ENCODE measurements around the gene APBB2.
A peak's percentile ranks its signal among the peaks of the same experiment; 100 is the strongest.

The APBB2 gene

DNA sequence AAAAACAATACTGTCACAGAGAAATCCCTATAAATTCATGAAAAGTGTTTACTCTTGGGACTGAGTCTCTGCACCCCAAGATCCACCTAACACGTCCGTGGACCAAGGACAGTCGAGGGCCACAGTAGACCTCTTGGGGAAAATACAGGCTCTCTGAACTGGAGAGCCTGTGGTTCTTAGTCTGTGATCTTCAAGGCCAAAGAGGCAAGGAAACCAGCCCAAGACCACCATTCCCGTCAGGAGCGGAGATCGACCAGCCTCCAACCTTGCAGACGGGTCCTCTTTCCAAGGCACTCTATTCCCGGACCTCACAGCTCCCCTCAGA is 1.6 kb upstream of the APBB2 start:
- no peaks in the 10 kb centered on the region for H3K9me3 ChIP-seq (ENCODE audit: control insufficient read depth, insufficient read depth, low read depth, low read length)
- H3K4me1 ChIP-seq (ENCODE audit: control insufficient read depth, insufficient read depth, low read length): peaks cover 28% of the 10 kb centered on the region
- H3K4me3 ChIP-seq (ENCODE audit: low read depth, low read length): peak overlapping the region; percentile 91
- H3K9ac ChIP-seq (ENCODE audit: low read length): peak overlapping the region; percentile 89
- H3K27ac ChIP-seq (ENCODE audit: low read depth, low read length): peak overlapping the region; percentile 99
- peaks cover 12% of the 10 kb centered on the region for H3K27me3 ChIP-seq (ENCODE audit: control insufficient read depth, insufficient read depth, low read length)
- H3K36me3 ChIP-seq (ENCODE audit: control insufficient read depth, insufficient read depth, low read length): no peaks in the 10 kb centered on the region

DNA sequence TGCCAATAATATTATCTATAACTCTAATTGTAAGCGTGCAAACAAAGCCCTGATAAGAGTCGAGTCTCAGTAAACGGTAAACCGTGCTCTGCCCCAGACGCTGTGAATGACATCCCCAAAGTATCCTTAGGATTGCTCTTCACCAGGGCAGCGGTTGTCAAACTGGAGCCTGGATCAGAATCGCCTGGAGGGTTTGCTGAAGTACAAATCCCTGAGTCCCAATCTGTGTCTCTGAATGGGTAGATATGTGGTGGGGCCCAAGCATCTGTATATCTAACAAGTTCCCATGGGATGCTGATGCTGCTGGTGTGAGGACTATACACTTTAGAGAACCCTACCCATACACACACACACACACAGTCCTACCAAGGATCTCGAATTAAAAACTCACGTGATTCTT is 813 bp upstream of the APBB2 start:
- peaks cover 12% of the 10 kb centered on the region for H3K27me3 ChIP-seq (ENCODE audit: control insufficient read depth, insufficient read depth, low read length)
- peaks cover 28% of the 10 kb centered on the region for H3K4me1 ChIP-seq (ENCODE audit: control insufficient read depth, insufficient read depth, low read length)
- H3K36me3 ChIP-seq (ENCODE audit: control insufficient read depth, insufficient read depth, low read length): no peaks in the 10 kb centered on the region
- H3K4me3 ChIP-seq (ENCODE audit: low read depth, low read length): peak overlapping the region; percentile 48; the same call in 1 of the 2 replicates
- no peak overlapping the region for H3K9ac ChIP-seq (ENCODE audit: low read length)
- H3K9me3 ChIP-seq (ENCODE audit: control insufficient read depth, insufficient read depth, low read depth, low read length): no peaks in the 10 kb centered on the region
- H3K27ac ChIP-seq (ENCODE audit: low read depth, low read length): no peak overlapping the region

DNA sequence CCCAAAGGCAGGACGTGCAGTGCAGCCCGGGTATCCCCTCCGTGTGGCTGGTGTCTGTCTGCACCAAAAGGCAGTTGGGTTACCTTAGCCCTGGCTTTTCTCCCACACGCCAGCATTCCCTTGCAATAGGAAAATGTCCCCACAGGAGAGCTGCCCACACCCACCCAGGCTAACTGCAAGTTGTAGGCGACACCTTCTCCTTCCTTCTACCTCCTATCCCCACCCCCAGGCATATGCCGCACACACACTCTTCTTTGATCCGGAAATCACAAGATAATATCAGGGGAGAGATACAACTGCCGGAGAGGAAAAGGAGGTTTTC is 444 bp upstream of the APBB2 start:
- Histone ChIP-seq H3K27me3 (ENCODE audit: control insufficient read depth, insufficient read depth, low read length) (peaks cover 12% of the 10 kb centered on the region), H3K27ac (ENCODE audit: low read depth, low read length) (no peak overlapping the region), H3K4me3 (ENCODE audit: low read depth, low read length) (peak overlapping the region; percentile 48), H3K9ac (ENCODE audit: low read length) (no peak overlapping the region), H3K4me1 (ENCODE audit: control insufficient read depth, insufficient read depth, low read length) (peaks cover 28% of the 10 kb centered on the region), H3K36me3 (ENCODE audit: control insufficient read depth, insufficient read depth, low read length) (no peaks in the 10 kb centered on the region), H3K9me3 (ENCODE audit: control insufficient read depth, insufficient read depth, low read depth, low read length) (no peaks in the 10 kb centered on the region)

DNA sequence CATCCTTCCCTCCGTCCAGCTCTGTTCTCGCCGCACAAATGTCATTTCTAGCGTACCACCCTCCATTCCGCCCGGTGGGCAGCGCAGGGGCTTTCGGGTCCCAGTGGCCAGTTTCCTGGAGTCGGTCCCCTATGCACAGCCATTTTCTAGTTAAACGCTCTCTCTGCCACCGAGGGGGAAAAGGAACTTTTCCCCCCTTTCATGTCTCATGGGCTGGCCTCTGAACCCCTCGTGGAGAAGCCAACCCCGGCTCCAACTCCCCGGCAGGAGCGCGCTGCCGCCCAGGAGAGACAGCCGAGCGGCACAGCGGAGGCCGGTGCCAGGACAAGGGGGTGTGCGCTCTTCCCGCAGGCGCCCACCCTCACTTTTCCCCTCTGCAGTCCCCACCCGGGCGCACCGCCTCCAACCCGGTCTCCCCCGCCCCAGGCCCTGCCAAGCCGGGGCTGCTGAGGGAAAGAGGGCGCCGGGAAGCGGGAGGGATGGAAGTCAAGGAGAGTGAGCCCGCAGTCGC is 662 bp downstream of the APBB2 start:
- Histone ChIP-seq H3K4me3 (ENCODE audit: low read depth, low read length) (peak overlapping the region; percentile 80), H3K9ac (ENCODE audit: low read length) (peak overlapping the region; percentile 90), H3K4me1 (ENCODE audit: control insufficient read depth, insufficient read depth, low read length) (peaks cover 28% of the 10 kb centered on the region), H3K27me3 (ENCODE audit: control insufficient read depth, insufficient read depth, low read length) (peaks cover 12% of the 10 kb centered on the region), H3K9me3 (ENCODE audit: control insufficient read depth, insufficient read depth, low read depth, low read length) (no peaks in the 10 kb centered on the region), H3K36me3 (ENCODE audit: control insufficient read depth, insufficient read depth, low read length) (no peaks in the 10 kb centered on the region), H3K27ac (ENCODE audit: low read depth, low read length) (peak overlapping the region; percentile 66; the same call in 1 of the 2 replicates)

DNA sequence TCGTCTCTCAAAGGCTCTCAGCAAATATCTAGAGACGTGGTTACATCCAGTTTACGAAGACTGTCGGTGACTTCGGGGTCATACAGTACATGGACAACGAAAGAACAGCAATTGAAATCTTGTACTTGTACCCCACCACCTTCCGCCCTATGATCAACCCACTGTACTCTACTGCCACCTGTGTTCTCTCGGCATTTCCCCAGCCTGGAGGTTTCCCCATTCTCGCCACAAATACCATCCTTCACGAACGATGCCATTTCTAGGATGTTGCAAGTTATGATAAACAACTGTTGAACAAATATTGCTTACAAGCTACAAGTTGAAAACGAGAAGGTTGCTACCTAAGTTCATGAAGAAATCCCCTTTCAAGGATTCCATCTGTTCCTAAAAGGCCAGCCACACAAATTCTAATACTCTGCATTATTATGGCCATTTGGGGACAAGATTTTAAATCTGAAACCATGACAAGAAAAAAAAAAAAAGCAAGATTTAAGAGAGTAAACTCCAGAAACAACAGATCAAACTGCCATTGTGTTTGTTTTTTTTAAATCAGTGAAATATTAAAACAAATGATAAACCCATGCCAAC is 1.6 kb downstream of the APBB2 start:
- Histone ChIP-seq H3K4me1 (ENCODE audit: control insufficient read depth, insufficient read depth, low read length) (peaks cover 28% of the 10 kb centered on the region), H3K27me3 (ENCODE audit: control insufficient read depth, insufficient read depth, low read length) (peaks cover 12% of the 10 kb centered on the region), H3K9me3 (ENCODE audit: control insufficient read depth, insufficient read depth, low read depth, low read length) (no peaks in the 10 kb centered on the region), H3K36me3 (ENCODE audit: control insufficient read depth, insufficient read depth, low read length) (no peaks in the 10 kb centered on the region), H3K27ac (ENCODE audit: low read depth, low read length) (no peak overlapping the region), H3K9ac (ENCODE audit: low read length) (no peak overlapping the region), H3K4me3 (ENCODE audit: low read depth, low read length) (peak overlapping the region; percentile 80)

DNA sequence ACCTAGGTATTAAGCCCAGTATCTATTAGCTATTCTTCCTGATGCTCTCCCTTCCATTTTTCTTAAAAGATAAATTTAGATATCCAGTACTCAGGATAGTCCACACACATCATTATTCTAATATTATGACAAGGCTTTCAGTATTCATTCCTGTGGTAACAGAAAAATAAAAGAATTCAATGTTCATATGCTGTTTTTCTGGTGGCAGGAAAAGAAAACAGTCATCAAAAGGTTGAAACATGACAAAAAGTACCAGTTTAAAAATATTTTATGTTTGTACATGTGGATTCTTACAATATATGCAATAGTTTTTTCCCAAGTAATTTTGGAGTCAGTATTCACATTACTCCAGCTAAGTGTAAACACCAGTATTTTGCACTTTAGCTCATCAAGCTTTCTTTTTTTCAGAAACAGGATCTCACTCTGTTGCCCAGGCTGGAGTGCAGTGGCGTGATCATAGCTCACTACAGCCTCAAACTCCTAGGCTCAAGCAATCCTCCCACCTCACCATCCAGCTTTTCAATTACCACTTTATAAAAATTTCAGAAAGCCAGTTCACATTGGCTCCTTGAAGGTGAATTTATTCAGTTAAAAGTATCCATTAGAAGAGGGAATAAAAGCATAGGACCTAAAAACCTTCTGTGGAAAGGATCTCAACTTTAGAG is 2.3 kb downstream of the APBB2 start:
- no peaks in the 10 kb centered on the region for H3K9me3 ChIP-seq (ENCODE audit: control insufficient read depth, insufficient read depth, low read depth, low read length)
- peaks cover 22% of the 10 kb centered on the region for H3K4me1 ChIP-seq (ENCODE audit: control insufficient read depth, insufficient read depth, low read length)
- no peaks in the 10 kb centered on the region for H3K36me3 ChIP-seq (ENCODE audit: control insufficient read depth, insufficient read depth, low read length)
- H3K9ac ChIP-seq (ENCODE audit: low read length): no peak overlapping the region
- no peak overlapping the region for H3K27ac ChIP-seq (ENCODE audit: low read depth, low read length)
- peaks cover 12% of the 10 kb centered on the region for H3K27me3 ChIP-seq (ENCODE audit: control insufficient read depth, insufficient read depth, low read length)
- H3K4me3 ChIP-seq (ENCODE audit: low read depth, low read length): peak overlapping the region; percentile 80; the same call in 1 of the 2 replicates

DNA sequence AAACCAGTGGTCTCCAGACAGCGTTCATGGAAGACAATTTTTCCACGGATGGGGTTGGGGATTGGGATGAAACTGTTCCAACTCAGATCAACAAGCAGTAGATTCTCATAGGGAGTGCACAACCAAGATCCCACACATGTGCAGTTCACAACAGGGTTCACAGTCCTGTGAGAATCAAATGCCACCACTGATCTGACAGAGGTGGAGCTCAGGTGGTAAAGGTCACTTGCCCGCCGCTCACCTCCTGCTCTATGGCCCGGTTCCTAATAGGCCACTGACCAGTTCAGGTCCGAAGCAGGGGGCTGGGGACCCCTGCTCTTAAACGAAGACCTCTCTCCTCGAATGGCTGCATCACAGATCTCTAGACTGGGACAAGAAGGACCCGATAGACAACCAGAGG is 4.4 kb downstream of the APBB2 start:
- Histone ChIP-seq H3K36me3 (ENCODE audit: control insufficient read depth, insufficient read depth, low read length) (no peaks in the 10 kb centered on the region), H3K4me1 (ENCODE audit: control insufficient read depth, insufficient read depth, low read length) (peaks cover 10% of the 10 kb centered on the region), H3K27ac (ENCODE audit: low read depth, low read length) (no peak overlapping the region), H3K27me3 (ENCODE audit: control insufficient read depth, insufficient read depth, low read length) (peaks cover 12% of the 10 kb centered on the region), H3K9me3 (ENCODE audit: control insufficient read depth, insufficient read depth, low read depth, low read length) (no peaks in the 10 kb centered on the region), H3K9ac (ENCODE audit: low read length) (no peak overlapping the region), H3K4me3 (ENCODE audit: low read depth, low read length) (no peak overlapping the region)

DNA sequence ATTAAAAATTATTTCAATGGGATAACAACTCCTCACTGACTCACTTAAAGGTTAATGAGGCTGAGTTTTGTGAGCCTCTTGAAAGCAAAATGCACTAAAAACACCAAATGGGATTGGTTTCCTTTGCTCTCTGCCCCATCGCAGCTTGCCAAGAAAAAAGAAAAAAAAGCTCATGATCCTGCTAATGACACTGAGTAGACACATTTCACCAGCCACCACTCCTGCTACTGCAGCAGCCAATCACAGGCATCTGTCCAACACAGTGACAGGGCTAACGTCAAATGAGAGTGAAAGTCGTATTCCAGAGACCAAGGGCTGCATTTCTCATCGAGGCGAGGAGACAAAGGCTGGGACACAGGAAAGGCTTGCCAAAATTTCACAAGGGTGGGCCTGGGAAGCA is 5.2 kb downstream of the APBB2 start:
- peaks cover 14% of the 10 kb centered on the region; the same call in 1 of the 2 replicates for H3K4me1 ChIP-seq (ENCODE audit: control insufficient read depth, insufficient read depth, low read length)
- H3K4me3 ChIP-seq (ENCODE audit: low read depth, low read length): no peak overlapping the region
- H3K27ac ChIP-seq (ENCODE audit: low read depth, low read length): no peak overlapping the region

DNA sequence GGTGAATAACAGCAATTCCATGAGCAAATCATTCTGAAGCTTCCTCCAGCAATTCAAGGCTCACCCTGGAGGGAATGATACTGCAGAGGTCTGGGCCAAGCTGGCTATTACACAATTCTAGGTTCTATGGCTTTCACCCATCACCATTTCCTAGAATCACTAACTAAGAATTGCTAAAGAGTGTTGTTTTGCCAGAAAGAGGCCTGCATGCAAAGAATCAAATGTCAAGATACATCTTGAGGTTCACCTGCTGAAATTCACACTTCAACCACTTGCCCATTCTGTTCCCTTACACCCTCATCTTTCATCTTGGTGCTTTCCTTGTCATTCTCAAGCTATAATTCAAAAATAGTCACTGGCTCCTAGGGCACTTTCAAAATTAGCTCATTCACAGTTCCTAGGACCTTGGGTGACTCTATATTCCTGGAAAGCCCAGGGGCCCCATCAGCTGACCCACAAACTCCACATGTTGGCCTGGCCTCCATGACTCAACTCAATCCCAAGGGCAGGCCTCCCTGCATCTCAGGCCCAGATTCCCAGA is 7.0 kb downstream of the APBB2 start:
- Histone ChIP-seq H3K9me3 (ENCODE audit: control insufficient read depth, insufficient read depth, low read depth, low read length) (no peaks in the 10 kb centered on the region), H3K27me3 (ENCODE audit: control insufficient read depth, insufficient read depth, low read length) (no peaks in the 10 kb centered on the region), H3K36me3 (ENCODE audit: control insufficient read depth, insufficient read depth, low read length) (no peaks in the 10 kb centered on the region), H3K4me3 (ENCODE audit: low read depth, low read length) (no peak overlapping the region), H3K4me1 (ENCODE audit: control insufficient read depth, insufficient read depth, low read length) (peaks cover 12% of the 10 kb centered on the region; the same call in 1 of the 2 replicates), H3K27ac (ENCODE audit: low read depth, low read length) (no peak overlapping the region), H3K9ac (ENCODE audit: low read length) (no peak overlapping the region)

More for the DNA sequence above, 5.2 kb downstream of the APBB2 start:
- peaks cover 12% of the 10 kb centered on the region for H3K27me3 ChIP-seq (ENCODE audit: control insufficient read depth, insufficient read depth, low read length)
- H3K9me3 ChIP-seq (ENCODE audit: control insufficient read depth, insufficient read depth, low read depth, low read length): no peaks in the 10 kb centered on the region
- H3K9ac ChIP-seq (ENCODE audit: low read length): no peak overlapping the region
- no peaks in the 10 kb centered on the region for H3K36me3 ChIP-seq (ENCODE audit: control insufficient read depth, insufficient read depth, low read length)

DNA sequence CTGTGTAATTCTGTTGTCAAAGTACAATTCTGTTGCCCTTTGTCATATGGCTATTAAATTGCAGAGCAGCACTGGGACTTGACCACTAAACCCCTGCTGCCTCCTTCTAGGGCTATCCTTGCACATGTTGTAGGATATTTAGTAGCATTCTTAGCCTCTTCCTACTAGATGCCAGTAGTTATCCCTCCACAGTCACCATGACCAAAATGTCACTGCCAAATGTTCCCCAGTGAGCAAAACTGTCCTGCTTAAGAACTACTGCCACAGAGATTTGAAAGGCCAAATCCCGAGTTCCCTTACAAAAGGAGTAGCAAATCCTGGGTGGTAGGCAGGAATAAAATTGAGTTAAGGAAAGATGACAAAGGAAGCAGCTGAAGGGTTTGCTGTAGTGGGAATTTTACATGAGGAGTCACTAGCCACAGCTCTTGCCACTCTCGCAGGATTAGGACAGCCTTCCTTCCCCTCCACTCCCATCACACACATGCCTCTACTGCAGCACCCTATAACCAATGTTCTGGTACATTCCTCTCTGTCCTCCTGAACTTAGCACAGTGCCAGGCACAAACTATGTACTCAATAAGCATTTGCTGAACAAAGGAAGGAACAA is 8.4 kb downstream of the APBB2 start:
- Histone ChIP-seq H3K4me1 (ENCODE audit: control insufficient read depth, insufficient read depth, low read length) (peaks cover 12% of the 10 kb centered on the region; the same call in 1 of the 2 replicates), H3K9me3 (ENCODE audit: control insufficient read depth, insufficient read depth, low read depth, low read length) (no peaks in the 10 kb centered on the region), H3K4me3 (ENCODE audit: low read depth, low read length) (no peak overlapping the region), H3K27ac (ENCODE audit: low read depth, low read length) (no peak overlapping the region), H3K27me3 (ENCODE audit: control insufficient read depth, insufficient read depth, low read length) (no peaks in the 10 kb centered on the region), H3K36me3 (ENCODE audit: control insufficient read depth, insufficient read depth, low read length) (no peaks in the 10 kb centered on the region), H3K9ac (ENCODE audit: low read length) (no peak overlapping the region)

DNA sequence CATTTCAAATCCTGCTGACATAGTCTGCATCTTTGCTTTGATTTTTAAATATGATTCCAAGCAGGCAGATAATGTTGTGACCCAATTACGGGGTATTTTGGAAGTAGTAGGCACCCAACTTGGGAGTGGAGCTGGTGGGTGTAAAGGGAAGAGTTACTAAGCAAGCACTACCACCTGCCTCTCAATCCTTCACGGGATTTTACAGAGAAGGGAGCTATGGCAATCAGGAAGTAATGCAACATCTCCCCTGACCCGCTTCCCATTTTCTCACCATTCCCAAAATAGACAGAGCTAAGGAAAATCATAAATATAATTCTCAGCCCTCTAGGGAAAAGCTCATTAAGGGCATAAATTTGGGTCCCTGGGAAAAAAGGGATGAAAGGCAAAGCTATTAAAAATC is 9.2 kb downstream of the APBB2 start:
- Histone ChIP-seq H3K27ac (ENCODE audit: low read depth, low read length) (no peak overlapping the region), H3K4me3 (ENCODE audit: low read depth, low read length) (no peak overlapping the region), H3K36me3 (ENCODE audit: control insufficient read depth, insufficient read depth, low read length) (no peaks in the 10 kb centered on the region), H3K9ac (ENCODE audit: low read length) (no peak overlapping the region), H3K9me3 (ENCODE audit: control insufficient read depth, insufficient read depth, low read depth, low read length) (no peaks in the 10 kb centered on the region), H3K4me1 (ENCODE audit: control insufficient read depth, insufficient read depth, low read length) (peaks cover 12% of the 10 kb centered on the region; the same call in 1 of the 2 replicates), H3K27me3 (ENCODE audit: control insufficient read depth, insufficient read depth, low read length) (no peaks in the 10 kb centered on the region)
